Measurements from ENCODE around the gene UNC45B. TPM values are rescaled to one million over a fixed set of nuclear protein-coding genes. Genes with fewer than 3 reads are reported as not detected.

Gene UNC45B
- total and polyA plus RNA-seq, 2 of the 8 experiments (the other 6 are each of a cell fraction or from before 2014, with no cell fraction given) = 0.06 to 0.15 TPM

- TF ChIP-seq SRF (IDR thresholded peaks at IDR 0.05; ENCODE audit: low read depth, low read length) (no peak), KDM1A (IDR thresholded peaks at IDR 0.05; ENCODE audit: borderline replicate concordance, low read length) (no peak)
Observed at GRCh38 chr17:35132816-35133550, 14.6 kb upstream of the UNC45B start (continued).
